ENCODE measurements around the gene CEP41. TPM values are rescaled to one million over a fixed set of nuclear protein-coding genes. Genes with fewer than 3 reads are reported as not detected.

Gene CEP41
- total RNA-seq, 8 experiments from 2014 or later: 7.0 to 22.6 (median 17.9) TPM

- WGBS, 10 experiments: 45 to 100% (median 81%) methylated on average over 2 to 3 of the region's 3 CpGs; no CpG with 5 or more reads in 2 of the 10 experiments
- Histone ChIP-seq H3K27ac (no peak overlapping the region), H3K4me3 (no peak overlapping the region), H3K4me1 (replicated peaks in 1 of 2) (peaks cover 17 to 25% of the 10 kb centered on the region in 2 donors)
- in situ Hi-C loops (cut with MboI; ENCODE audit: low pct_unique_long_range_greater_than_20kb in 2 of 9, low sequenced_read_pairs in 9 of 9, unreplicated experiment in 9 of 9): loop anchor here in 2 of 9 experiments (25.0 kb wide), 2 partner anchors 192 to 267 kb away; partner anchors contain the start of genes CPA4 (in 1 of the 2), SSMEM1 (in 1 of the 2) and TMEM209 (in 1 of the 2)
- no peak for ATAC-seq (replicated peaks in 6 of 8)
Observed at GRCh38 chr7:130478991-130479390, 38.2 kb upstream of the CEP41 start.

DNA sequence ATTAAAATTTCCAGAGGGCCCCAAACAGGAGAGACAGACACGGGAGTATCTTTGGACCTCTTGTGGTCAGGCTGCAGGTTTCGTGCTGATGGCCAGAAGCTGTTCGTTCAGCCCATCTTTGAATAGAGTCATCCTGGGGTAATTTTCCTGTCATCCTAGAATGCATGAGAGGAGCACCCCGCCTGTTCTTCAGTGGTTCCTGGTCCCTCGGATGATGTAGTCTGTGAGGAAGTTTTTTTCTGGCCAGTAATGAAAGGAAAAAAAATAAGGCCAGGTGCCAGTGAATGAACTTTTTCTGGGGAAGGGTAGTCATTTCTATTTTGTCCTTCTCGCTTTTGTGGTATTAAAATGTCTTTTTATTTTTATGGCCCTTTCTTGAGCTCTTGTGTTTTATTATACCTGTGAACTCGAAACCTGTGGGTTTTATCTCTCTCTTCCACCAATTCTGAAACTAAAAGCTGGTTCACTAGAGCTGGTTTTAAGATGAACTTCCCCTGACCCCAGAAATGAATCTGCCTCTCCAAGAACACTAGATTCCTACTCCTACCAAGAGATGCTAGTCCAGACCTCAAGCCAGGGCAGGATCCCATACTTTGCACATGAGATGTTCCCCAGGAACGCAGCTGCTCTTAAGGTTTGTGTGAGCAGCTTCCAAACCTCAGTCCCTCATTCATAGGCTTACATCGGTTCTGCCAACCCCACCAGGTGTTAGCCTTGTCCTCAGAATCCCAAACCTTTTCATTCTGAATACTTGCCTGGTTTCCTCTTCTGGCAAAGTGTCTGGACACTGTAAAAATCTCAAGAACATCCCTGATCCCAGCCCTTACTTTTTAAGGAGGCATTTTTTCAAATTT is 35.7 kb upstream of the CEP41 start:
- 24 to 100% (median 50%) methylated on average over 2 to 8 of the region's 9 CpGs for WGBS, 10 experiments
- Histone ChIP-seq H3K27ac (peak overlapping the region in 1 of 2 donors; percentile 7), H3K4me1 (replicated peaks in 1 of 2) (peaks cover 17 to 30% of the 10 kb centered on the region in 2 donors), H3K4me3 (no peak overlapping the region)
- in situ Hi-C loops (cut with MboI; ENCODE audit: low pct_unique_long_range_greater_than_20kb in 2 of 9, low sequenced_read_pairs in 9 of 9, unreplicated experiment in 9 of 9): loop anchor here in 2 of 9 experiments (25.0 kb wide), 2 partner anchors 189 to 264 kb away; partner anchors contain the start of genes CPA4 (in 1 of the 2), SSMEM1 (in 1 of the 2) and TMEM209 (in 1 of the 2)
- ATAC-seq (replicated peaks in 6 of 8): peak in 4 of 8 experiments; percentile 34 to 60 (median 54)

DNA sequence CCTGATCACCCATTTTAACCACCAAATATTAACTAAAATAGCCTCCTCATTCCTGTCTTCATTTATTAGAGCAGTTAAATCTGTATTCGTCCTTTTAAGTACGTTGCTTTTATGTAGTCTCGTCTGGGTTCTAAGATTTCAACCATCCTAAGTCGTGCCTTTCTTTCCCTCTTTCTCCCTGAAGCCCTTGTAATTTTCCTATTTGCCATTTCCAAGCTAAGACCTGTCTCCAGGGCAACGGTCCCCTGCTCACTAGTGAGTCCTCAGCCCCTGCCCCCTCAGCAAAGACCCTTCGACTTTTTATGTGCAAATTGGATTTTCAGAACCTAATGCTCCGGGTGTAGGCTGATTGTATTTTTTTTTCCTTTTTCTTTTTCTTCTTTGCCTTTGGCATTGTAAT is 35.0 kb upstream of the CEP41 start:
- in situ Hi-C loops (cut with MboI; ENCODE audit: low pct_unique_long_range_greater_than_20kb in 2 of 9, low sequenced_read_pairs in 9 of 9, unreplicated experiment in 9 of 9): loop anchor here in 2 of 9 experiments (25.0 kb wide), 2 partner anchors 188 to 263 kb away; partner anchors contain the start of genes CPA4 (in 1 of the 2), SSMEM1 (in 1 of the 2) and TMEM209 (in 1 of the 2)
- ATAC-seq (replicated peaks in 6 of 8): peak in 5 of 8 experiments; percentile 37 to 62 (median 47)
- H3K27ac ChIP-seq: peak overlapping the region in 1 of 2 donors; percentile 7
- H3K4me3 ChIP-seq: no peak overlapping the region
- WGBS, 10 experiments: 0 to 57% (median 32%) methylated on average over 2 to 7 of the region's 7 CpGs
- H3K4me1 ChIP-seq (replicated peaks in 1 of 2): peaks cover 17 to 30% of the 10 kb centered on the region in 2 donors

DNA sequence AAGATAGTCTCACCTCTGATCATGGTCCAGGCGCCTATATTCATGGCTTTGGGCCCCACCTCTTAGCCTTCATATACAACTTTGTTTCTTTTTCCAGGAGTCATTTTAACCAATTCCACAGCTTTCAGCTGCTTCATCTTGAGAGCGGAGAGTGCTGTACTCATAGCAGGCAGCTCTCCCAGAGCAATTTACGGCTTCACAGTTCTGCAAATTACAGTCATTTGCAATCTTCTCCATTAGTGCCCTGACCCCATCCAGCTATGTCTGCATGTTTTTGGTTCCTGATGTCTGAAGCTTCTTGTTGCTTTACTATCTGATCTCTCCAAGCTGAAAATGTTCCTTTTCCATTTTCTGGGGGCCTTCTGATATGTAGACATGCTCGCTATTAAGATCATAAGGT is 33.1 kb upstream of the CEP41 start:
- 39 to 100% (median 83%) methylated on average over 1 to 3 of the region's 4 CpGs; no CpG with 5 or more reads in 2 of the 10 experiments for WGBS, 10 experiments
- Histone ChIP-seq H3K4me3 (no peak overlapping the region), H3K4me1 (replicated peaks in 1 of 2) (peaks cover 17 to 30% of the 10 kb centered on the region in 2 donors), H3K27ac (no peak overlapping the region)
- peak in 5 of 8 experiments; percentile 60 to 94 (median 65) for ATAC-seq (replicated peaks in 6 of 8)
- in situ Hi-C loops (cut with MboI; ENCODE audit: low pct_unique_long_range_greater_than_20kb in 2 of 9, low sequenced_read_pairs in 9 of 9, unreplicated experiment in 9 of 9): no loop called here

DNA sequence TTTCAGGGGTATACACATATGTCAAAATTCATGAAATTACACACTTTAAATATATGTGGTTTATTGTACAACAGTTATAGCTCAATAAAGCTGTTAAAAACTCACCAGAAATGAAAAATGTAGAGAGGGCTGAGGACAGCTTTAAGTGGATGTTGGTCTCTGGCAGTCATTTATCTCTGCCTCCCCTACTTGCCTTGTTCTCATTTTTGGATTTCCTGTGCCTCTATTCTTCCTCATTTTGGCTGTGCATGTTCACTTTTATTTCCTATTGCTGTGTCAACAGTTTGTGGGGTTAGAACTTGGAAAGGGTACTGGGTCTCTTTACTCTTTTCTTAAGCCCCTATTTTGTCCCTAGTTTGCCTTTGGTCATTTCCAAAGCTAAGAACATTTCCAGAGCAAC is 32.5 kb upstream of the CEP41 start:
- in situ Hi-C loops (cut with MboI; ENCODE audit: low pct_unique_long_range_greater_than_20kb in 2 of 9, low sequenced_read_pairs in 9 of 9, unreplicated experiment in 9 of 9): no loop called here
- no peak overlapping the region for H3K27ac ChIP-seq
- peaks cover 17 to 30% of the 10 kb centered on the region in 2 donors for H3K4me1 ChIP-seq (replicated peaks in 1 of 2)
- H3K4me3 ChIP-seq: no peak overlapping the region
- ATAC-seq (replicated peaks in 6 of 8): no peak

- H3K27ac ChIP-seq: no peak overlapping the region
- in situ Hi-C loops (cut with MboI; ENCODE audit: low pct_unique_long_range_greater_than_20kb in 2 of 9, low sequenced_read_pairs in 9 of 9, unreplicated experiment in 9 of 9): no loop called here
- no peak overlapping the region for H3K4me3 ChIP-seq
- ATAC-seq (replicated peaks in 6 of 8): no peak
- WGBS, 10 experiments: 0 to 100% (median 67%) methylated on average over 1 to 2 of the region's 2 CpGs; no CpG with 5 or more reads in 3 of the 10 experiments
- H3K4me1 ChIP-seq (replicated peaks in 1 of 2): peaks cover 17 to 30% of the 10 kb centered on the region in 2 donors
Observed at GRCh38 chr7:130471974-130472373, 31.2 kb upstream of the CEP41 start.

DNA sequence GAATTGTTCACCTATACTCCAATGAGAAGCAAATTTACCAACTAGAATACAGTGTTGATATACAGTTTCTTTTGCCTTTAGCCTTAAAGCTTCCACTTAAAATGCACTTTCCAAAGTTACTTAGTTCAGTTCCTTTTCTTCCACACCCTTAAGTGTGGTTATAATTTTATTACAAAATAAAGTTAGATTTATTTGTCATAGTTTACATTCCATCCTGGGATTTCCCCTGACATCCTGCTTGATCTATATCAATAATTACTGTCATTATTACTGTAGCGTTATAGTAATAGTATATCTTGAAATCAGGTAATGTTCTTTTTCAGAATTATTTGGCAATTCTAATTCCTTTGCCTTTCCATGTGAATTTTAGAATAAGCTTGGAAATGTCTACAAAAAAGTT is 27.8 kb upstream of the CEP41 start:
- in situ Hi-C loops (cut with MboI; ENCODE audit: low pct_unique_long_range_greater_than_20kb in 2 of 9, low sequenced_read_pairs in 9 of 9, unreplicated experiment in 9 of 9): no loop called here
- H3K4me3 ChIP-seq: no peak overlapping the region
- H3K4me1 ChIP-seq (replicated peaks in 1 of 2): peaks cover 0 to 3% of the 10 kb centered on the region in 2 donors
- no peak for ATAC-seq (replicated peaks in 6 of 8)
- no peak overlapping the region for H3K27ac ChIP-seq
- WGBS, 10 experiments: 91 to 100% (median 100%) methylated on average over 1 of the region's 1 CpG; no CpG with 5 or more reads in 1 of the 10 experiments

- Histone ChIP-seq H3K4me1 (replicated peaks in 1 of 2) (no peaks in the 10 kb centered on the region), H3K4me3 (no peak overlapping the region), H3K27ac (no peak overlapping the region)
- in situ Hi-C loops (cut with MboI; ENCODE audit: low pct_unique_long_range_greater_than_20kb in 2 of 9, low sequenced_read_pairs in 9 of 9, unreplicated experiment in 9 of 9): no loop called here
- 4 to 100% (median 80%) methylated on average over 1 to 4 of the region's 4 CpGs for WGBS, 10 experiments
- ATAC-seq (replicated peaks in 6 of 8): no peak
Observed at GRCh38 chr7:130463553-130464434, 23.0 kb upstream of the CEP41 start.

DNA sequence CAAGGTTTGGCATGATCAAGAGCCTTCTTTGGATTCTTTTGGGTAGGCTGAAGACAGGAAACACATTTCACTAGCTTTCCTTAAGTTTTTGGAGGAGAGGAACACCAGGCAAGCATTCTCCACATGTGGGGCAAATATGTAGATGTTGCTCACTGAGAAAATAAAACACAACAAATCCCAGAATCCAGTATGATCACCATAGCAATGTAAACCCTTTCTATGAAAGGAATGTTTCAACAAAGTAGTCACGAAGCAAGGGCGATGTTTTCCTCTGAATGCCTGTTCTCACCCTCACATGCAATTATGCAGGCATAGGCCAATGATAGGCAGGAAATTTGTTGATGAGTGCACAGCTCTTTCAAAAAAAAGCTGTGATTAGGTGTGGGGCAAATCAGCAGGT is 20.5 kb upstream of the CEP41 start:
- no peaks in the 10 kb centered on the region for H3K4me1 ChIP-seq (replicated peaks in 1 of 2)
- 48 to 100% (median 66%) methylated on average over 1 to 2 of the region's 2 CpGs; no CpG with 5 or more reads in 3 of the 10 experiments for WGBS, 10 experiments
- no peak overlapping the region for H3K27ac ChIP-seq
- H3K4me3 ChIP-seq: no peak overlapping the region
- ATAC-seq (replicated peaks in 6 of 8): peak in 2 of 8 experiments; percentile 26 to 94
- in situ Hi-C loops (cut with MboI; ENCODE audit: low pct_unique_long_range_greater_than_20kb in 2 of 9, low sequenced_read_pairs in 9 of 9, unreplicated experiment in 9 of 9): no loop called here

- peak in 1 of 8 experiments; percentile 37 for ATAC-seq (replicated peaks in 6 of 8)
- WGBS, 10 experiments: 53 to 96% (median 68%) methylated on average over 1 to 2 of the region's 2 CpGs; no CpG with 5 or more reads in 4 of the 10 experiments
- in situ Hi-C loops (cut with MboI; ENCODE audit: low pct_unique_long_range_greater_than_20kb in 2 of 9, low sequenced_read_pairs in 9 of 9, unreplicated experiment in 9 of 9): no loop called here
- Histone ChIP-seq H3K27ac (no peak overlapping the region), H3K4me1 (replicated peaks in 1 of 2) (no peaks in the 10 kb centered on the region), H3K4me3 (no peak overlapping the region)
Observed at GRCh38 chr7:130458257-130458656, 17.4 kb upstream of the CEP41 start.

DNA sequence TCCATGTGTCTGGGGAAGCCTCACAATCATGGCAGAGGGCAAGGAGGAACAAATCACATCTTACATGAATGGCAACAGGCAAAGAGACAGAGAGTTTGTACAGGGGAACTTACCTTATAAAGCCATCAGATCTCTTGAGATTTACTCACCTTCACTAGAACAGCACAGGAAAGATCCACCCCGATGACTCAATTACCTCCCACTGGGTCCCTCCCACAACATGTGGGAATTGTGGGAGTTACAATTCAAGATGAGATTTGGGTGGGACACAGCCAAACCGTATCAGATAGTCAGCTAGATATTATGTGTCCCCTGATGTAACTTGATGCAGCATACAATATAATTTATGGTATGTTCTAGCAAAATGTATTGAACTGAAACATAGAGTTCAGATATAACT is 14.1 kb upstream of the CEP41 start:
- WGBS, 10 experiments: 60 to 100% (median 88%) methylated on average over 1 to 2 of the region's 2 CpGs; no CpG with 5 or more reads in 5 of the 10 experiments
- no peaks in the 10 kb centered on the region for H3K4me1 ChIP-seq (replicated peaks in 1 of 2)
- no peak overlapping the region for H3K4me3 ChIP-seq
- H3K27ac ChIP-seq: no peak overlapping the region
- no peak for ATAC-seq (replicated peaks in 6 of 8)
- in situ Hi-C loops (cut with MboI; ENCODE audit: low pct_unique_long_range_greater_than_20kb in 2 of 9, low sequenced_read_pairs in 9 of 9, unreplicated experiment in 9 of 9): no loop called here

DNA sequence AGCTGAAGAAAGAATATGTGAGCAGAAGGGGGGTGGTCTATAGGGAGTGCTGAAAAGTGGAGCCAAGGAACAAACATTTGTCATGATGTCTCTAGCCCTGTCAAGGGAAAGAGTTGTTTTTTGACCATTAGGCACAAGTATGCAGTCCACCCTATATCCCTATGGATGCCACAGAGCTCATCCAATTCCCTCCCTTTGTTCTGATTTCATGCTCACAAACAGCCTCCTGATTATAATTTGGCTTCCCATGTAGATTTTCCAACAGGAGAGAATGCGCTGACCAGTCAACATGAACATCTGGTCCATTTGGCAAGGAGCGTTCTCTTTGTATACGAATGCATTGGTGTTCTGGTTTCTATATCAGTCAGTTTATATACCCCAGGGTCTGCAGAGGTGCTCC is 12.1 kb upstream of the CEP41 start:
- no peak for ATAC-seq (replicated peaks in 6 of 8)
- 20 to 100% (median 60%) methylated on average over 1 to 3 of the region's 3 CpGs; no CpG with 5 or more reads in 5 of the 10 experiments for WGBS, 10 experiments
- Histone ChIP-seq H3K27ac (no peak overlapping the region), H3K4me1 (replicated peaks in 1 of 2) (no peaks in the 10 kb centered on the region), H3K4me3 (no peak overlapping the region)
- in situ Hi-C loops (cut with MboI; ENCODE audit: low pct_unique_long_range_greater_than_20kb in 2 of 9, low sequenced_read_pairs in 9 of 9, unreplicated experiment in 9 of 9): no loop called here
